Breast epithelium (tissue), 4 donors: ENCODE measurements around the gene SLC22A23. TPM values are rescaled to one million over a fixed set of nuclear protein-coding genes. Genes with fewer than 3 reads are reported as not detected.

Source experiments
- DNase-seq, 2 donors: peaks; one replicate each; pipeline ENCODE4 v3.0.0-alpha.2; 2019; ENCODE audit warnings: low spot score in 2 of 2
- H3K27ac ChIP-seq, 2 donors: fragments of 200-600 bp; sonication (generic) in 1 of 2; one replicate each; pipeline ENCODE4 v1.5.1; 2016 to 2019; ENCODE audit warnings: mild to moderate bottlenecking in 1 of 2
- H3K27me3 ChIP-seq, 2 donors: fragments of 200-600 bp; sonication (generic) in 1 of 2; one replicate each; pipeline versions ENCODE4 v1.5.1 to v1.6.0; 2017 to 2019; ENCODE audit warnings: control low read depth in 1 of 2, mild to moderate bottlenecking in 1 of 2
- H3K36me3 ChIP-seq: fragments of 200-600 bp; one replicate; pipeline ENCODE4 v1.5.1; 2019
- H3K4me1 ChIP-seq, 2 donors: fragments of 200-600 bp; sonication (generic); one replicate each; pipeline ENCODE4 v1.5.1; 2016 to 2019; ENCODE audit warnings: control low read depth in 1 of 2
- H3K4me3 ChIP-seq, 3 donors: fragments of 200-600 bp; sonication (generic); 1 replicate in 2 of 3; 2 replicates in 1 of 3; pipeline ENCODE4 v1.5.1; 2016 to 2019; ENCODE audit warnings: mild to moderate bottlenecking in 3 of 3, moderate library complexity in 2 of 3
- H3K9me3 ChIP-seq, 2 donors: fragments of 200-600 bp; sonication (generic) in 1 of 2; one replicate each; pipeline ENCODE4 v1.5.1; 2016 to 2019; ENCODE audit warnings: control low read depth in 1 of 2
- CTCF ChIP-seq, 3 donors: fragments of 450-650 bp; IDR thresholded peaks; one replicate each; pipeline ENCODE4 v1.5.1; 2016 to 2017; ENCODE audit warnings: antibody characterized with exemption in 3 of 3, mild to moderate bottlenecking in 3 of 3, moderate library complexity in 3 of 3
- POLR2A ChIP-seq: fragments of 450-650 bp; IDR thresholded peaks from one replicate; pipeline ENCODE4 v1.6.1; 2016; ENCODE audit warnings: antibody characterized with exemption, mild to moderate bottlenecking, moderate library complexity
- POLR2AphosphoS5 ChIP-seq, 3 donors: sonication (generic); formaldehyde crosslinking; IDR thresholded peaks; one replicate each; pipeline ENCODE4 v1.6.1; 2017; ENCODE audit warnings: antibody characterized with exemption in 3 of 3
- intact Hi-C: fragments of 100-400 bp; cut with DNase I; formaldehyde crosslinking; loops from one replicate; pipeline ENCODE4 v1.15.1; 2023; ENCODE audit warnings: low total_unique reads
- total RNA-seq, 3 donors: library from RNA; depleted of rRNA; stranded (reverse); fragments of >200 nt; gene quantifications; one replicate each; pipeline ENCODE4 v1.1.0, GENCODE V29; 2016

Gene SLC22A23
- total RNA-seq, 3 donors from 2014 or later, result 10.9 to 26.3 (median 22.9) TPM

DNA sequence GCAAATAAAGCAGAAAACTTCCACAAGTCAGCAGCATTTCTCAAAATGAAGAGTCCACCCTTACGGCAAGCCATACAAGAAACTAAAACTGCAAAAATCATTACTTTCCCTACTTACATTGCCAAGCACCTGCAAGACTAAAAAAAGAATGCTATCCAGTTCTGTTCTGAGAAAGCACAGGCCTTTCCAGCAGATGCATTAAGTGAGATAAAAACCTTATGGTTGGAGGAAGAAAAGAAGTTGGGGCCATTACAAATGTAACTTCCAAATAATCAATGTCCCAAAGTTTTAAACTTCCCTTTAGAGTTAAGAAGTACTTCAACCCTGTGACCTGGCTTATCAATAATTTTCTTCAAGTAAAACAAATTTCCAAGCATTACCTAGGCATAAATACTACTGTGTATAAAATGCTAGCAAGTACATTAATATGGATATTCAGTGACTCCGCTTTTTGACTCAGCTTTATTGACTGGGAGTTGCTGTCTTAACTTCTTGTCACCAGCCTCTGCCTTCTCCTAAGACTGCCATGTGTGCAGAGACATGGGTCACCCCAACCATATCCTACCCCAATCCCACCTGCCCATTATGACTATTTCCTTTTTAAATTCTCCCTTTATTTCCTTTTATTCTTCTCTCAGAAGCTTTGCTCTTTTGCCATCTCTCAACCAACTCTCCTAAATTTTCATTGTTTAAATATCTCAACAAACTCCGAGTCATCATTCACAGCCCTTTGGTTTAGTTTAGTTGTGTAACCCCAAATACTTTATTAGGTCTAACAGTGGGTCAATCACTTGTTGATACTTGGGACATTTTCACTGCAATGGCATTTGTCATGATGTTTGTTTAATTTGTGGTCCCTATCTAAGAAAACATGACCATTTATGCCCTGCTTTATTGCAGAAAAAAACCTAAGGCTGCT, 49.7 kb downstream of the SLC22A23 start:
- intact Hi-C loops, result loop anchor here (10.0 kb wide), 1 partner anchor 1762 kb away; no protein-coding TSS in a partner anchor
- H3K27me3 ChIP-seq, result no peaks in the 10 kb centered on the region
- no peaks in the 10 kb centered on the region for H3K9me3 ChIP-seq
- DNase-seq, result no peak
- peaks cover 0 to 5% of the 10 kb centered on the region in 2 donors for H3K4me1 ChIP-seq
- TF ChIP-seq POLR2AphosphoS5 (IDR thresholded peaks at IDR 0.05), result no peak
- no peak for TF ChIP-seq POLR2A
- H3K36me3 ChIP-seq, result no peaks in the 10 kb centered on the region
- no peak overlapping the region for H3K27ac ChIP-seq
- H3K4me3 ChIP-seq, result no peak overlapping the region

- intact Hi-C loops, result loop anchor here (10.0 kb wide), 1 partner anchor 1762 kb away; no protein-coding TSS in a partner anchor
- TF ChIP-seq POLR2AphosphoS5 (IDR thresholded peaks at IDR 0.05) (no peak), POLR2A (no peak), CTCF (IDR thresholded peaks at IDR 0.05) (no peak)
- Histone ChIP-seq H3K36me3 (no peaks in the 10 kb centered on the region), H3K4me3 (no peak overlapping the region), H3K27me3 (no peaks in the 10 kb centered on the region), H3K27ac (no peak overlapping the region), H3K4me1 (peaks cover 0 to 7% of the 10 kb centered on the region in 2 donors), H3K9me3 (no peaks in the 10 kb centered on the region)
- no peak for DNase-seq
Observed at GRCh38 chr6:3406362-3406821, 50.5 kb downstream of the SLC22A23 start.

DNA sequence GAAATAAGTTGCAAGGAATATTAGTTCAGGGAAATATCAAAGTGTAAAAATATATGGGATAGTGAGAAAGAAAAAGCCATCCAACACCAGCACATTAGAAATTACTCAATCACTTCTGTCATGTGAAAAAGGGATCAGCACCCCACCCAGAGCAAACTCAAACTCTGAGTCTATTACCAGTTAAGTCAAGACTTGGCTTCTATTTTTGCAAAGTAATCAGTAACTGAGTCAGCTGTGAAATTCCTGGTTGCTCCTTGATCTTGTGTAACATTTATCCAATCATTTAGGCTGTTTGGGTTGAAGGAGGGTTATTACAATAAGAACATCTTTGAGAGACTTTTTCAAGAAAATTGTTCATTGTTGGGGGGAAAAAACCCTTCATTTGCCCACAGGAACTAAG, 51.2 kb downstream of the SLC22A23 start:
- TF ChIP-seq POLR2A, result no peak
- no peak for TF ChIP-seq POLR2AphosphoS5 (IDR thresholded peaks at IDR 0.05)
- no peak for TF ChIP-seq CTCF (IDR thresholded peaks at IDR 0.05)
- no peak overlapping the region for H3K27ac ChIP-seq
- peaks cover 0 to 7% of the 10 kb centered on the region in 2 donors for H3K4me1 ChIP-seq

DNA sequence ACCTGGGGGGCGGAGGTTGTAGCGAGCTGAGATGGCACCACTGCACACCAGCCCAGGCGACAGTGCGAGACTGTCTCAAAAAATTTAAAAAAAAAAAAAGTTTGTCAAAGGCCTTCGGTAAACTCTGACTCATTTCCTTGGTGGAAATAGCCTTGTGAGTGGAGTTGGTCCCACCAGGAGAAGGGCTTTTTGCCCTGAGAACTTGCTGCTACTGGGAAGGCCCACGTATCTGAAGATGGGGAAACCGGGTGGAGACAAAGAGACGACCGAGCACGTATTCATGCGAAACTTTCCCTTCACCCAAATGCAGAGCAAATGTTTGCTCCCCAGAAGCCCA, 51.7 kb downstream of the SLC22A23 start:
- Histone ChIP-seq H3K4me3 (no peak overlapping the region), H3K27ac (no peak overlapping the region), H3K36me3 (no peaks in the 10 kb centered on the region), H3K4me1 (peaks cover 0 to 7% of the 10 kb centered on the region in 2 donors), H3K27me3 (no peaks in the 10 kb centered on the region), H3K9me3 (no peaks in the 10 kb centered on the region)
- TF ChIP-seq POLR2AphosphoS5 (IDR thresholded peaks at IDR 0.05) (no peak), CTCF (IDR thresholded peaks at IDR 0.05) (no peak), POLR2A (no peak)
- intact Hi-C loops, result loop anchor here (10.0 kb wide), 1 partner anchor 1760 kb away; no protein-coding TSS in a partner anchor
- DNase-seq, result no peak

More for the DNA sequence above, 51.2 kb downstream of the SLC22A23 start:
- intact Hi-C loops, result loop anchor here (10.0 kb wide), 1 partner anchor 1761 kb away; no protein-coding TSS in a partner anchor
- Histone ChIP-seq H3K9me3 (no peaks in the 10 kb centered on the region), H3K4me3 (no peak overlapping the region), H3K36me3 (no peaks in the 10 kb centered on the region), H3K27me3 (no peaks in the 10 kb centered on the region)
- DNase-seq, result no peak

GRCh38 chr6:3403238-3404173, 53.3 kb downstream of the SLC22A23 start:
- intact Hi-C loops, result loop anchor here (10.0 kb wide), 1 partner anchor 1759 kb away; no protein-coding TSS in a partner anchor
- no peak for DNase-seq
- Histone ChIP-seq H3K27ac (peak overlapping the region; percentile 78 to 80), H3K27me3 (no peaks in the 10 kb centered on the region), H3K4me1 (peaks cover 0 to 7% of the 10 kb centered on the region in 2 donors), H3K4me3 (no peak overlapping the region), H3K36me3 (no peaks in the 10 kb centered on the region), H3K9me3 (no peaks in the 10 kb centered on the region)
- TF ChIP-seq POLR2A (no peak), CTCF (IDR thresholded peaks at IDR 0.05) (peak in 1 of 3 donors; percentile 8), POLR2AphosphoS5 (IDR thresholded peaks at IDR 0.05) (peak in 1 of 3 donors; percentile 21)
